GM21576 (cell line): ENCODE results near the gene ALG11.

ENCODE experiments used
- ATAC-seq: cut with Tn5 transposase; IDR thresholded peaks from one replicate; pipeline ENCODE4 v1.9.1; 2021; ENCODE audit warnings: mild to moderate bottlenecking, moderate library complexity; ENCODE audit not compliant: unreplicated experiment

The ALG11 gene

GRCh38 chr13:51997186-51997585, 15.0 kb upstream of the ALG11 start:
- ATAC-seq: no peak

GRCh38 chr13:51997641-51998330, 14.4 kb upstream of the ALG11 start:
- no peak for ATAC-seq

GRCh38 chr13:51998723-51999509, 13.3 kb upstream of the ALG11 start:
- ATAC-seq: no peak

GRCh38 chr13:51999510-51999911, 12.7 kb upstream of the ALG11 start:
- no peak for ATAC-seq

- no peak for ATAC-seq
Observed at GRCh38 chr13:51999921-52000320, 12.3 kb upstream of the ALG11 start.

GRCh38 chr13:52001120-52001731, 11.0 kb upstream of the ALG11 start:
- ATAC-seq: peak; percentile 86

GRCh38 chr13:52002361-52002760, 9.8 kb upstream of the ALG11 start:
- no peak for ATAC-seq

GRCh38 chr13:52003541-52003940, 8.7 kb upstream of the ALG11 start:
- ATAC-seq: no peak

GRCh38 chr13:52004511-52005170, 7.6 kb upstream of the ALG11 start:
- ATAC-seq: no peak

- ATAC-seq: no peak
Observed at GRCh38 chr13:52005841-52006522, 6.2 kb upstream of the ALG11 start.

GRCh38 chr13:52006523-52007245, 5.5 kb upstream of the ALG11 start:
- ATAC-seq: no peak

GRCh38 chr13:52009946-52010345, 2.3 kb upstream of the ALG11 start:
- ATAC-seq: no peak

GRCh38 chr13:52010890-52011631, 1.1 kb upstream of the ALG11 start, which contains the start of gene ATP7B:
Gene ATP7B, minus strand, starts transcription at chr13:52011450. Its CDS starts 113 bp downstream, at chr13:52011337.
- peak; percentile 5 for ATAC-seq

GRCh38 chr13:52012512-52012836, 276 bp downstream of the ALG11 start:
- no peak for ATAC-seq

- ATAC-seq: no peak
Observed at GRCh38 chr13:52016296-52016695, 4.1 kb downstream of the ALG11 start.

GRCh38 chr13:52020191-52020590, 8.0 kb downstream of the ALG11 start:
- no peak for ATAC-seq

- ATAC-seq: no peak
Observed at GRCh38 chr13:52022356-52022755, 10.2 kb downstream of the ALG11 start.

- no peak for ATAC-seq
Observed at GRCh38 chr13:52024481-52024880, 12.3 kb downstream of the ALG11 start, which contains the start of gene UTP14C. Gene UTP14C, plus strand, starts transcription at chr13:52024691. Its CDS starts 4,114 bp downstream, at chr13:52028805.

- ATAC-seq: no peak
Observed at GRCh38 chr13:52025475-52026245, 13.5 kb downstream of the ALG11 start.
